K562 (cell line): ENCODE data around the gene DDAH2. TPM values are rescaled to one million over a fixed set of nuclear protein-coding genes. Genes with fewer than 3 reads are reported as not detected.

ENCODE experiments used
- BRD4 ChIP-seq: fragments of 200-600 bp; sonication (generic); IDR thresholded peaks from 2 replicates; pipeline ENCODE4 v1.6.1; 2017; ENCODE audit warnings: inconsistent platforms
- DLX4 ChIP-seq: fragments of 250-450 bp; sonication (Bioruptor Pico); IDR thresholded peaks from 2 replicates; pipeline ENCODE4 v1.6.1; 2021; ENCODE audit warnings: mild to moderate bottlenecking
- ESRRA ChIP-seq: fragments of 450-650 bp; IDR thresholded peaks from 2 replicates; pipeline ENCODE4 v1.6.1; 2014; ENCODE audit warnings: low read depth, mild to moderate bottlenecking, moderate library complexity, borderline replicate concordance
- IRF1 ChIP-seq: sonication (generic); formaldehyde crosslinking; IDR thresholded peaks from 2 replicates; pipeline ENCODE4 v1.8.0; 2022; ENCODE audit warnings: missing genetic modification reagents, mild to moderate bottlenecking, borderline replicate concordance
- MITF ChIP-seq: IDR thresholded peaks from 2 replicates; pipeline ENCODE4 v1.6.1; 2014; ENCODE audit warnings: antibody characterized with exemption
- ZBTB1 ChIP-seq: sonication (generic); formaldehyde crosslinking; IDR thresholded peaks from 2 replicates; pipeline ENCODE4 v1.8.1; 2023; ENCODE audit warnings: missing genetic modification reagents, low read depth, mild to moderate bottlenecking, borderline replicate concordance
- ZNF324 ChIP-seq: fragments of 250-450 bp; sonication (Bioruptor Pico); IDR thresholded peaks from 2 replicates; pipeline ENCODE4 v1.4.0; 2020; ENCODE audit warnings: mild to moderate bottlenecking
- polyA plus RNA-seq, 8 experiments: library from polyadenylated mRNA; depleted of rRNA in 4 of 8; stranded (reverse) in 5 of 8; unstranded in 3 of 8; fragments of >200 nt; fragmentation: Nextera tagmentation in 2 of 8; fragmentation: Illumina TruSeq in 1 of 8; extraction: Ambion mirVana in 2 of 8; extraction: Trizol in 1 of 8; gene quantifications; 2 replicates each; pipeline versions ENCODE4 v1.2.1 to v1.2.3, GENCODE V29; 2011 to 2014; ENCODE audit warnings: inconsistent platforms in 1 of 8, missing spikeins in 1 of 8
- total RNA-seq, 7 experiments: library from RNA; depleted of rRNA in 6 of 7; stranded (reverse); fragments of >200 nt in 6 of 7; fragmentation: Illumina TruSeq in 2 of 7; extraction: Trizol in 2 of 7; gene quantifications; 2 replicates each; pipeline versions ENCODE4 v1.2.1 to v1.2.3, GENCODE V29; 2011 to 2021; ENCODE audit warnings: low replicate concordance in 1 of 7
- TF ChIP-seq, protein P1 (sequence below): fragments of 250-450 bp; sonication (Bioruptor Pico); IDR thresholded peaks from 2 replicates; pipeline ENCODE4 v1.5.0; 2021
- TF ChIP-seq, protein P2 (sequence below): fragments of 450-650 bp; IDR thresholded peaks from 2 replicates; pipeline ENCODE4 v1.6.1; 2016; ENCODE audit warnings: low read depth

The DDAH2 gene
- total and polyA plus RNA-seq, 9 of the 15 experiments (the other 6 are each of a cell fraction or from before 2014, with no cell fraction given), result 1.8 to 45.4 (median 21.4) TPM

DNA sequence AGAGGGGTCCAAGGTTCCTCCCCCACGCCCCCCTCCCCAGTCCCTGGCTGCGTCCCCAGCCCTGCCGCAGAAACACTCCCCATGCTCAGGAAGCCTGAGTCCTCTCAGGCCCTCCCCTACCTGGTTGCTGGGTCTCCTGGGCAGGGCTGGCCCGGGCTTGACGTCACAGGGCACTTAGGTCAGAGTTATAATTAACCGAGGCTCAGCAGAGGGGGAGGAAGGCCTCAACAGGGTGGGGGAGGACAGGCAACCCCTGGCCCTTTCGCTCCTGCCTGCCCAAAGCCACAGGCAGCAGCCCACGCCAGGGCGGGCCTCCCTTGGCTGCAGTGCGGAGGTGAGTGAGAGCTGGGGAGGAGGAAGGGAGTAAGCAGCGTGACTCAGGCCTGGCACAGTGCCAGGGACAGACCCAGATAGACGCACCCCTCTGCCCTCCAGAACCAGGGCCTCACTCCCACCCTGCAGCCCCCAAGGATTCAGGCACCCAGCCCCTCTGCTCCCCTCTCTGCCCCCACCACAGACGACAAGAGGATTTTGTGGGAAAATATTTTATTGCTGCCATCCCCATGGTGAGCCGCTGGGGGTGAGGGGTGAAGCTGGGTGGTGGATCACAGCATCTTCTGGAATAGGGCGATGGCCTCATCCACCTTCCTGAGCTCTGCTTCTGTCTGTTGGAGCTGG is 48.0 kb upstream of the DDAH2 start, which contains the start of gene VWA7 (continued):
- no peak for TF ChIP-seq DLX4 (CRISPR knock-in tag)
- TF ChIP-seq ZBTB1 (CRISPR knock-in tag), result peak; percentile 57; the same call in 1 of the 2 replicates
- TF ChIP-seq, protein P1, sequence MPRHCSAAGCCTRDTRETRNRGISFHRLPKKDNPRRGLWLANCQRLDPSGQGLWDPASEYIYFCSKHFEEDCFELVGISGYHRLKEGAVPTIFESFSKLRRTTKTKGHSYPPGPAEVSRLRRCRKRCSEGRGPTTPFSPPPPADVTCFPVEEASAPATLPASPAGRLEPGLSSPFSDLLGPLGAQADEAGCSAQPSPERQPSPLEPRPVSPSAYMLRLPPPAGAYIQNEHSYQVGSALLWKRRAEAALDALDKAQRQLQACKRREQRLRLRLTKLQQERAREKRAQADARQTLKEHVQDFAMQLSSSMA (CRISPR knock-in tag), result no peak
- no peak for TF ChIP-seq BRD4
- TF ChIP-seq ZNF324 (CRISPR knock-in tag), result no peak
- peak; percentile 91 for TF ChIP-seq ESRRA
- TF ChIP-seq, protein P2, sequence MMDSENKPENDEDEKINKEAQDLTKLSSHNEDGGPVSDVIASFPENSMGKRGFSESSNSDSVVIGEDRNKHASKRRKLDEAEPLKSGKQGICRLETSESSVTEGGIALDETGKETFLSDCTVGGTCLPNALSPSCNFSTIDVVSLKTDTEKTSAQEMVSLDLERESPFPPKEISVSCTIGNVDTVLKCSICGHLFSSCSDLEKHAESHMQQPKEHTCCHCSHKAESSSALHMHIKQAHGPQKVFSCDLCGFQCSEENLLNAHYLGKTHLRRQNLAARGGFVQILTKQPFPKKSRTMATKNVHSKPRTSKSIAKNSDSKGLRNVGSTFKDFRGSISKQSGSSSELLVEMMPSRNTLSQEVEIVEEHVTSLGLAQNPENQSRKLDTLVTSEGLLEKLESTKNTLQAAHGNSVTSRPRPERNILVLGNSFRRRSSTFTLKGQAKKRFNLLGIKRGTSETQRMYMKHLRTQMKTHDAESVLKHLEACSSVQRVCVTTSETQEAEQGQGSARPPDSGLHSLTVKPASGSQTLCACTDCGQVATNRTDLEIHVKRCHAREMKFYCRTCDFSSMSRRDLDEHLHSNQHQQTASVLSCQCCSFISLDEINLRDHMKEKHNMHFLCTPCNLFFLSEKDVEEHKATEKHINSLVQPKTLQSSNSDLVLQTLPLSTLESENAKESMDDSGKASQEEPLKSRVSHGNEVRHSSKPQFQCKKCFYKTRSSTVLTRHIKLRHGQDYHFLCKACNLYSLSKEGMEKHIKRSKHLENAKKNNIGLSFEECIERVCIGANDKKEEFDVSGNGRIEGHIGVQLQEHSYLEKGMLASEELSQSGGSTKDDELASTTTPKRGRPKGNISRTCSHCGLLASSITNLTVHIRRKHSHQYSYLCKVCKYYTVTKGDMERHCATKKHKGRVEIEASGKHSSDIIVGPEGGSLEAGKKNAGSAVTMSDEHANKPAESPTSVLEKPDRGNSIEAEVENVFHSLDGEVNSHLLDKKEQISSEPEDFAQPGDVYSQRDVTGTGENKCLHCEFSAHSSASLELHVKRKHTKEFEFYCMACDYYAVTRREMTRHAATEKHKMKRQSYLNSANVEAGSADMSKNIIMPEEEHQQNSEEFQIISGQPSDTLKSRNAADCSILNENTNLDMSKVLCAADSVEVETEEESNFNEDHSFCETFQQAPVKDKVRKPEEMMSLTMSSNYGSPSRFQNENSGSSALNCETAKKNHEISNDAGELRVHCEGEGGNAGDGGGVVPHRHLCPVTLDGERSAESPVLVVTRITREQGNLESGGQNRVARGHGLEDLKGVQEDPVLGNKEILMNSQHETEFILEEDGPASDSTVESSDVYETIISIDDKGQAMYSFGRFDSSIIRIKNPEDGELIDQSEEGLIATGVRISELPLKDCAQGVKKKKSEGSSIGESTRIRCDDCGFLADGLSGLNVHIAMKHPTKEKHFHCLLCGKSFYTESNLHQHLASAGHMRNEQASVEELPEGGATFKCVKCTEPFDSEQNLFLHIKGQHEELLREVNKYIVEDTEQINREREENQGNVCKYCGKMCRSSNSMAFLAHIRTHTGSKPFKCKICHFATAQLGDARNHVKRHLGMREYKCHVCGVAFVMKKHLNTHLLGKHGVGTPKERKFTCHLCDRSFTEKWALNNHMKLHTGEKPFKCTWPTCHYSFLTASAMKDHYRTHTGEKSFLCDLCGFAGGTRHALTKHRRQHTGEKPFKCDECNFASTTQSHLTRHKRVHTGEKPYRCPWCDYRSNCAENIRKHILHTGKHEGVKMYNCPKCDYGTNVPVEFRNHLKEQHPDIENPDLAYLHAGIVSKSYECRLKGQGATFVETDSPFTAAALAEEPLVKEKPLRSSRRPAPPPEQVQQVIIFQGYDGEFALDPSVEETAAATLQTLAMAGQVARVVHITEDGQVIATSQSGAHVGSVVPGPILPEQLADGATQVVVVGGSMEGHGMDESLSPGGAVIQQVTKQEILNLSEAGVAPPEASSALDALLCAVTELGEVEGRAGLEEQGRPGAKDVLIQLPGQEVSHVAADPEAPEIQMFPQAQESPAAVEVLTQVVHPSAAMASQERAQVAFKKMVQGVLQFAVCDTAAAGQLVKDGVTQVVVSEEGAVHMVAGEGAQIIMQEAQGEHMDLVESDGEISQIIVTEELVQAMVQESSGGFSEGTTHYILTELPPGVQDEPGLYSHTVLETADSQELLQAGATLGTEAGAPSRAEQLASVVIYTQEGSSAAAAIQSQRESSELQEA, result no peak
- no peak for TF ChIP-seq IRF1 (CRISPR knock-in tag)
- peak; percentile 94 for TF ChIP-seq MITF
